GM23338 (cell line): ENCODE measurements around the gene LCN12. TPM values are rescaled to one million over a fixed set of nuclear protein-coding genes. Genes with fewer than 3 reads are reported as not detected.

ENCODE experiments used
- ATAC-seq: fragments of 200-7000 bp; cut with Tn5 transposase; 3 replicates; pipeline ENCODE4 v1.9.1; 2020
- DNase-seq: peaks from one replicate; pipeline ENCODE4 v3.0.0-alpha.2; 2015; ENCODE audit warnings: low spot score
- H2AFZ ChIP-seq: fragments of 200-600 bp; sonication (generic); 2 replicates; pipeline ENCODE4 v1.8.0; 2016; ENCODE audit warnings: antibody characterized with exemption, mild to moderate bottlenecking, moderate library complexity
- H3F3A ChIP-seq: fragments of 200-600 bp; sonication (generic); replicated peaks from 2 replicates; pipeline ENCODE4 v1.8.0; 2017; ENCODE audit warnings: antibody characterized with exemption, mixed run types, low read depth
- H3K27ac ChIP-seq: fragments of 200-600 bp; sonication (generic); 2 replicates; pipeline ENCODE4 v1.6.1; 2016; ENCODE audit warnings: low read depth
- H3K27me3 ChIP-seq: fragments of 200-600 bp; sonication (generic); 2 replicates; pipeline ENCODE4 v1.8.0; 2016; ENCODE audit warnings: mild to moderate bottlenecking, mixed run types, moderate library complexity; ENCODE audit not compliant: insufficient read depth
- H3K36me3 ChIP-seq: fragments of 200-600 bp; sonication (generic); 2 replicates; pipeline ENCODE4 v1.8.0; 2016; ENCODE audit warnings: mild to moderate bottlenecking; ENCODE audit not compliant: insufficient read depth
- H3K4me1 ChIP-seq: fragments of 200-600 bp; sonication (generic); 2 replicates; pipeline ENCODE4 v1.8.0; 2016; ENCODE audit warnings: mild to moderate bottlenecking, moderate library complexity; ENCODE audit not compliant: insufficient read depth
- H3K4me2 ChIP-seq: fragments of 200-600 bp; sonication (generic); 2 replicates; pipeline ENCODE4 v1.7.1; 2017; ENCODE audit warnings: mixed run types
- H3K4me3 ChIP-seq: fragments of 200-600 bp; sonication (generic); 2 replicates; pipeline ENCODE4 v1.6.1; 2016; ENCODE audit warnings: mixed run types
- H3K79me2 ChIP-seq: fragments of 200-600 bp; sonication (generic); replicated peaks from 2 replicates; pipeline ENCODE4 v1.8.0; 2017; ENCODE audit warnings: mild to moderate bottlenecking; ENCODE audit not compliant: insufficient read depth
- H3K9me2 ChIP-seq: fragments of 200-600 bp; sonication (generic); 2 replicates; pipeline ENCODE4 v1.8.0; 2017; ENCODE audit not compliant: insufficient read depth
- H4K20me1 ChIP-seq: fragments of 200-600 bp; sonication (generic); replicated peaks from 2 replicates; pipeline ENCODE4 v1.8.0; 2017; ENCODE audit warnings: mild to moderate bottlenecking; ENCODE audit not compliant: insufficient read depth
- H3K27ac Mint-ChIP-seq: 2 replicates; pipeline ENCODE4 v1.8.0; 2020; ENCODE audit warnings: inconsistent platforms, mild to moderate bottlenecking, moderate library complexity, mixed read lengths
- H3K27me3 Mint-ChIP-seq: 3 replicates; pipeline ENCODE4 v1.8.0; 2022; ENCODE audit warnings: low read depth, mild to moderate bottlenecking, moderate library complexity, mixed read lengths, inconsistent platforms; ENCODE audit not compliant: insufficient read depth, poor library complexity
- H3K36me3 Mint-ChIP-seq: 3 replicates; pipeline ENCODE4 v1.8.0; 2021; ENCODE audit warnings: low read depth, mild to moderate bottlenecking, inconsistent platforms, moderate library complexity, mixed read lengths
- H3K4me1 Mint-ChIP-seq: 3 replicates; pipeline ENCODE4 v1.8.0; 2020; ENCODE audit warnings: mild to moderate bottlenecking, inconsistent platforms, mixed read lengths
- H3K4me3 Mint-ChIP-seq: 3 replicates; pipeline ENCODE4 v1.8.0; 2021; ENCODE audit warnings: moderate library complexity, mild to moderate bottlenecking, inconsistent platforms, mixed read lengths
- H3K9me3 Mint-ChIP-seq: 3 replicates; pipeline ENCODE4 v1.8.0; 2020; ENCODE audit warnings: moderate library complexity, mild to moderate bottlenecking, inconsistent platforms, mixed read lengths
- CREB1 ChIP-seq: fragments of 250-450 bp; sonication (Bioruptor Pico); IDR thresholded peaks from 2 replicates; pipeline ENCODE4 v1.5.0; 2020; ENCODE audit warnings: low read depth, mild to moderate bottlenecking, moderate library complexity
- ETS1 ChIP-seq: IDR thresholded peaks from 2 replicates; pipeline ENCODE4 v1.6.1; 2016; ENCODE audit warnings: antibody characterized with exemption
- EZH2 ChIP-seq: fragments of 200-600 bp; sonication (generic); IDR thresholded peaks from one replicate; pipeline ENCODE4 v1.8.0; 2017; ENCODE audit warnings: antibody characterized with exemption, mild to moderate bottlenecking, low read depth; ENCODE audit not compliant: unreplicated experiment
- POLR2AphosphoS5 ChIP-seq: IDR thresholded peaks from 2 replicates; pipeline ENCODE4 v1.6.1; 2016; ENCODE audit warnings: antibody characterized with exemption, low read depth
- STAT1 ChIP-seq: IDR thresholded peaks from one replicate; pipeline ENCODE4 v1.6.1; 2016; ENCODE audit warnings: antibody characterized with exemption; ENCODE audit not compliant: unreplicated experiment
- ZNF462 ChIP-seq: fragments of 250-450 bp; sonication (Bioruptor Pico); IDR thresholded peaks from 2 replicates; pipeline ENCODE4 v1.5.0; 2020; ENCODE audit warnings: mild to moderate bottlenecking, moderate library complexity
- polyA plus RNA-seq: library from polyadenylated mRNA; unstranded; fragments of >200 nt; fragmentation: Nextera tagmentation; extraction: Ambion mirVana; gene quantifications from 2 replicates; pipeline ENCODE4 v1.2.1, GENCODE V29; 2016
- total RNA-seq: library from RNA; depleted of rRNA; stranded (reverse); fragments of >200 nt; shearing (Covaris generic); gene quantifications from 2 replicates; pipeline ENCODE4 v1.2.3, GENCODE V29; 2014
- TF ChIP-seq, protein P1 (sequence below), 2 experiments: fragments of 200-600 bp in 1 of 2; sonication (generic) in 1 of 2; conservative IDR thresholded peaks; 2 replicates each; pipeline versions ENCODE4 v1.5.1 to v1.6.1; 2016 to 2017; ENCODE audit warnings: antibody characterized with exemption in 2 of 2, low read depth in 2 of 2, mild to moderate bottlenecking in 2 of 2, moderate library complexity in 1 of 2

The LCN12 gene
- total and polyA plus RNA-seq, 2 experiments from 2014 or later = 0.39 to 0.69 TPM

- Histone ChIP-seq H3K79me2 (0 out of 2 replicates have a peak, but pooled peaks cover 5% of the 10 kb centered on the region), H3F3A (no peaks in the 10 kb centered on the region; the same call in 1 of the 2 replicates), H3K9me2 (no peaks in the 10 kb centered on the region), H4K20me1 (no peaks in the 10 kb centered on the region), H2AFZ (0 out of 2 replicates have a peak within 1 kb of the TSS, but pooled peaks have one; percentile 81), H3K4me2 (peak within 1 kb of the TSS; percentile 84), H3K4me1 (peaks cover 9% of the 10 kb centered on the region), H3K27me3 (no peaks in the 10 kb centered on the region), H3K36me3 (no peaks in the 10 kb centered on the region), H3K27ac (no peak within 1 kb of the TSS), H3K4me3 (peak within 1 kb of the TSS; percentile 88)
- Mint-ChIP-seq H3K9me3 (no peaks in the 10 kb centered on the region), H3K4me3 (peak within 1 kb of the TSS; percentile 75), H3K27ac (peak within 1 kb of the TSS; percentile 81; the same call in 1 of the 2 replicates), H3K27me3 (peaks cover 7% of the 10 kb centered on the region), H3K4me1 (peaks cover 8% of the 10 kb centered on the region), H3K36me3 (peaks cover 15% of the 10 kb centered on the region; the same call in 2 of the 3 replicates)
- ATAC-seq (peak; percentile 31), DNase-seq (peak; percentile 97)
- TF ChIP-seq STAT1 (no peak), CREB1 (CRISPR knock-in tag) (peak; percentile 39; the same call in 1 of the 2 replicates), EZH2 (no peak), POLR2AphosphoS5 (peak; percentile 59), ETS1 (peak; percentile 68), ZNF462 (CRISPR knock-in tag) (no peak)
- TF ChIP-seq, protein P1, sequence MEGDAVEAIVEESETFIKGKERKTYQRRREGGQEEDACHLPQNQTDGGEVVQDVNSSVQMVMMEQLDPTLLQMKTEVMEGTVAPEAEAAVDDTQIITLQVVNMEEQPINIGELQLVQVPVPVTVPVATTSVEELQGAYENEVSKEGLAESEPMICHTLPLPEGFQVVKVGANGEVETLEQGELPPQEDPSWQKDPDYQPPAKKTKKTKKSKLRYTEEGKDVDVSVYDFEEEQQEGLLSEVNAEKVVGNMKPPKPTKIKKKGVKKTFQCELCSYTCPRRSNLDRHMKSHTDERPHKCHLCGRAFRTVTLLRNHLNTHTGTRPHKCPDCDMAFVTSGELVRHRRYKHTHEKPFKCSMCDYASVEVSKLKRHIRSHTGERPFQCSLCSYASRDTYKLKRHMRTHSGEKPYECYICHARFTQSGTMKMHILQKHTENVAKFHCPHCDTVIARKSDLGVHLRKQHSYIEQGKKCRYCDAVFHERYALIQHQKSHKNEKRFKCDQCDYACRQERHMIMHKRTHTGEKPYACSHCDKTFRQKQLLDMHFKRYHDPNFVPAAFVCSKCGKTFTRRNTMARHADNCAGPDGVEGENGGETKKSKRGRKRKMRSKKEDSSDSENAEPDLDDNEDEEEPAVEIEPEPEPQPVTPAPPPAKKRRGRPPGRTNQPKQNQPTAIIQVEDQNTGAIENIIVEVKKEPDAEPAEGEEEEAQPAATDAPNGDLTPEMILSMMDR (conservative IDR thresholded peaks at IDR 0.05; ENCODE audit: low read depth in 2 of 2) = peak; percentile 77 to 91
Observed at GRCh38 chr9:136944519-136945332, 7.3 kb upstream of the LCN12 start, which contains the start of the genes C8G and FBXW5. Gene C8G, plus strand, starts transcription at chr9:136945243. Its CDS starts 78 bp downstream, at chr9:136945321. Gene FBXW5, minus strand, starts transcription at chr9:136944738. Its CDS starts 655 bp downstream, at chr9:136944083.
